A549 treated with DMSO at 1 μM for 4 hours (cell line): ENCODE results near the gene NUBP1. TPM values are rescaled to one million over a fixed set of nuclear protein-coding genes. Genes with fewer than 3 reads are reported as not detected.

Experiments
- total RNA-seq: library from RNA; stranded (reverse); fragments of 200-300 nt; extraction: Qiagen RNA extraction; gene quantifications from 5 replicates; pipeline ENCODE4 v1.2.3, GENCODE V29; 2022; ENCODE audit warnings: low read depth

NUBP1 gene
- total RNA-seq = 42.7 to 53.8 TPM (median 44.4 TPM) in 5 replicates

GRCh38 chr16:10743610-10744369 is at the start of gene NUBP1:
Gene NUBP1 (plus strand): TSS chr16:10743842. CDS start chr16:10743864, 22 bp downstream.

GRCh38 chr16:10694830-10695229 is 48.8 kb upstream of the NUBP1 start, which contains the start of gene TEKT5:
Gene TEKT5 (minus strand): TSS chr16:10694930. CDS start chr16:10694873, 57 bp downstream.

GRCh38 chr16:10817963-10818941 is 74.6 kb downstream of the NUBP1 start, which contains the start of gene TVP23A:
Gene TVP23A (minus strand): TSS chr16:10818794. CDS start chr16:10818493, 301 bp downstream.

Other genes with a start within 250 kb of the NUBP1 start
- 18.3 to 27.7 TPM (median 25.3 TPM) in 5 replicates for gene EMP2, start 163.2 kb upstream of the NUBP1 start, total RNA-seq
- gene TEKT5, start 48.9 kb upstream of the NUBP1 start, total RNA-seq = 0.09 to 0.19 TPM in 2 of 5 replicates, not detected in the others
- gene TVP23A, start 75.0 kb downstream of the NUBP1 start, total RNA-seq = 0.02 to 0.09 TPM (median 0.04 TPM) in 4 of 5 replicates, not detected in the other
- 0.05 to 0.14 TPM (median 0.11 TPM) in 4 of 5 replicates, not detected in the other for gene CIITA, start 133.4 kb downstream of the NUBP1 start, total RNA-seq
- gene DEXI, start 198.6 kb downstream of the NUBP1 start, total RNA-seq = 33.2 to 42.4 TPM (median 38.3 TPM) in 5 replicates
- 7.2 to 9.5 TPM (median 9.0 TPM) in 5 replicates for gene CLEC16A, start 200.7 kb downstream of the NUBP1 start, total RNA-seq